Femur (tissue), 1 donor: ENCODE results near the gene RUFY4.
"Not testable (repeated sequence)": the region's sequence is repeated elsewhere in the genome, so short reads cannot be mapped to it uniquely, and the experiment has no call there.

Experiments used
- DNase-seq: peaks from one replicate; pipeline ENCODE4 v3.0.0-alpha.2; 2017

The RUFY4 gene

DNA sequence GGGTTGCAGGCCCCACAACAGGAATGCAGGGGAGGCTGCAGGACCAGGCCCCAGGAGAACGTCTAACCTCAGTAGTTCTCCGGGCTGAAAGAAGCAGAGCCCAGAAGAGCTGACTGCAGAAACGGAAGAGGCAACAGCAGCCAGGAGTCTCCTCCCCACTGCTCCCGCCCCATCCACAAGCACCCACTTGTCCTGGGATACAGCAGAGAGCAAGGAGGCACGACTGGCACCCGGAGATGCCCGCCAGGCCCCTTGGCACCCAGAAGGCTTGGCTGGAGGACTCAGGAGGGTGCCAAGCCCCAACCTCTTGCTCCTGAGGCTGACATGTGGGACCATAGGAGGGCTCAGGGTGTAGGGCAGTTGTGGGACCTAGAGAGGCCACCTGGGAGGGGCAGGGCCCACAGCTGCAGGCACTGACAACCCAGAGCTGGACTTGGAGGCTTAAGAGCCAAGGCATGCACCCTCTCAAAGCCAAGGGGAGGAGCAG, 37.2 kb upstream of the RUFY4 start:
- peak; percentile 18 for DNase-seq

DNA sequence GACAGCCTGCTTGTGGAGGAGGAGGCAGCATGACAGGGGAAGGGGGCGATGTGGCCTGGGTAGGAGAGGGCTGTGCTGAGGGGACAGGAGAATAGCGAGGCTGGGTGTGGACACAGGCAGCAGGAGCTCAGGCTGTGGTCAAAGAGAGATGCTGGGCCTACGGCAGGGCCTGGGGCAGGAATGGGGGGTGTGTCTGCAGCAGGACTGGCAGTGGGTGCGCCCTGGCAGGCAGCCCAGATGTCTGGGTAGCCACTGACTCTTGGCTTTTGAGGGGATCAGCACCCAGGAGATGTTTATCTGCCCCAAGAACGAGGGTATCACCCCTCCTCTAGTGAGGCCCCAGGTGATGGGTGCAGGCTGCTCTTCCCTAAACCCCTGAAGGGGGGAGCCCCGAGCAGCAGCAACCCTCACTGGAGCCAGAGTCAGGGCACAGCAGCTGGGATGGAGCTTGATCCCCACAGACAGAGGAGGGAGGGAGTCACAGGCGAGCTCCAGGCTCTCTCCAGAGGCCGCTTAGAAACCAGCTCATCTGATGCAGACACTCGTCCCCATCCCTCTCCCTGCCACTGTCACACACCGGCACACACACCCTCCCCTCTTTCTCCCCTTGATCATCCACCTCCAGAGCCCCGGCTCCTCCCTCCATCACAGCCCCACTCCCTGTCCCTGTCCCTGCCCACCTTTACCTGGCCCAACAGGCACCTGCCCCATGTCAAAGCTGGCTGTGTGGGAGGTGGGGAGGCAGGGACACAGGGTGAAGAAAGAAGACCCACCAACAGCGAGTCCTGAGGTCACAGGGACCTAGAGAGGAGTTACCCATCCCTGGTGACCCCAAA, 36.5 kb upstream of the RUFY4 start:
- peak; percentile 32 for DNase-seq

DNA sequence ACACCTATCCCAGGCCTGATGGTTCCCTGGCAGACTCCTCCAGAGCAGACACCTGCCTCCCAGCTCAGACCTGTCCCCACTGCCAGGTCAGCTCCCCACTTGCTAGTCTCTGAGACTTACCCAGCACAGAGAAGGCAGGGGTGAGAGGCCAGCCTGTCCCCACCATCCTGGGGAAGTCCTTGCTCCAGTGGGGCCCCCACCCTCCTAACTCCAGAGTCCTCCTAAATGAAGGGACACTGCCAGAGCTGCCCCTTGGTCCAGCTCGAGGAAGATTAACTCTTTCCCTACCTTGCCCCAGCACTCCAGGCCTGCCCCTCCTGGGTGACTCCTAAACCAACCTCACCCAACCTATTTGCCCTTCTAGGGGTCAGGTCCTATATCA, 35.9 kb upstream of the RUFY4 start:
- DNase-seq, result no peak

DNA sequence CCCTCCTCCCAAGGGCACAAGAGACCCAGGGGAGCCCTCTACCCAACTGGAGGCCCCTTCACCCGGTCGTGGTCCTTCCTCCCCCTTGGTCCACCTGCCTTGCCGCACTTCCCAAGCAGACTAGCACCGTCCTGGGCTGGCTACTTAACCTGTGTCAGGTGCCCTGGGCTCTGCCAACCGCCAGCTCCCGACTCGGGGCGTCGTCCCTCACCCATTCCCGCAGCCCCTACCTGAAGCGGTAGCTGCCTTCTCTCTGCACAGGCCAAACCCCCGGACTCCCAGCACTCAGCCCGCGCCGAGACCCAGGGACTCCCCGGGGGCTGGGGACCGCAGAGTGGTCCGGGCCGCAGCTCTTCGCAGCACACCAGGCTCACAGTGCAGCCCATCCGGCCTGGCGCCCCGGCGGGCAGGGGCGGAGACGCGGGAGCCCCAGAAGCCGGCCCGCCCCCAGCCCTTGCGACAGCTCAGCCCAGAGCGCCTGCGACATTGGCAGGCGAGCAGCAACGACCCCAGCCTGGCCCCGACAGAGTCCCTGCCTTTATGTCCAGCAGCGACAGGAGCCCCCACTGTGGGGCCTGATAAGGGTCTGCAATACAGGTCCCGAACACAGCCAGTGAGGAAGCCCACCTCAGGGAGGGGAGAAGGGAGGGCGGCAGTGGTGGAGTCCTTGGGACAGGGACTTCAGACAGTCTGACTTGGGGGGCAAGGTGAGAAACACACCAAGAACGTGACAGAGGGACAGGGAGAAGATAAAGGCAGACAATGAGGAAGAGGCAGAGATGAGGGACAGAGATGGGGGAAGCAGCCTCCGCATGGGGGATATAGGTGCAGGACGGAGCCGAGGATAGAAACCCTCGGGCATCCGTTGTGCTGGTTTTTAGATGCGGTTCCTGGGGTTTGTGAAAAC, 35.2 kb upstream of the RUFY4 start:
- DNase-seq, result peak; percentile 30

DNA sequence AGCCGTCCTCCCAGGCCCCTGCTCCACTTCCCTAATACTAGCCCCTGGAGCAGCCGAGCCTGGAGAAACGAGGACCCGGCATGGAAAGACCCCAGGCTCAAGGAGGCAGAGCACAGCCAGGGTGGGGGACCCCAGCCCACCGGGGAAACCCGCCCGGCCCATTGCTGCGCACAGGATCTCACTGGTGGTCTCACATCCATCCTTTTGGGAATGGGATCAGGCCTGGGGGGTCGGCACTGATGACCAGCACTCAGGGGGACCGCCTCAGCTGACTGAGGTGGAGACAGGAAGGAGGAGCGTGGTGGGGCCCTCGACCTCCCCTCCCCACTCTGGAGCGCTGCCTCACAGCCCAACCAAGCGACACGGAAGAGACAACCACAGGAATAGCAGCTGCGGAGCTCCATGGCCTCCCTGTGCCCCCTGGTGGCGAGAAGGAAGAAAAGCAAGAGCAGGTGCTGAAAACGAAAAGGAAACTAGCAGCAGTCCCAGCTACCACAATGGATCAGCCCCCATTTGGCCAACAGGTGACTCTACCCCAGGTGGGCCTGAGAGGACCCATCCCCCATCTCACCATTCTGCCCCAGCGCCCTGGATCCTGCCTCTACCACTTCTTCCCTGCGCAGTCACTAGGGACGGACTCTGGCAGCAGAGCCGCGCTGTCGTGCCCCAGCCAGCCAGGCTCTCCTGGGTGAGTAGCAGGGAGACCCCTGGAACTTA, 34.4 kb upstream of the RUFY4 start:
- DNase-seq, result peak; percentile 84

DNA sequence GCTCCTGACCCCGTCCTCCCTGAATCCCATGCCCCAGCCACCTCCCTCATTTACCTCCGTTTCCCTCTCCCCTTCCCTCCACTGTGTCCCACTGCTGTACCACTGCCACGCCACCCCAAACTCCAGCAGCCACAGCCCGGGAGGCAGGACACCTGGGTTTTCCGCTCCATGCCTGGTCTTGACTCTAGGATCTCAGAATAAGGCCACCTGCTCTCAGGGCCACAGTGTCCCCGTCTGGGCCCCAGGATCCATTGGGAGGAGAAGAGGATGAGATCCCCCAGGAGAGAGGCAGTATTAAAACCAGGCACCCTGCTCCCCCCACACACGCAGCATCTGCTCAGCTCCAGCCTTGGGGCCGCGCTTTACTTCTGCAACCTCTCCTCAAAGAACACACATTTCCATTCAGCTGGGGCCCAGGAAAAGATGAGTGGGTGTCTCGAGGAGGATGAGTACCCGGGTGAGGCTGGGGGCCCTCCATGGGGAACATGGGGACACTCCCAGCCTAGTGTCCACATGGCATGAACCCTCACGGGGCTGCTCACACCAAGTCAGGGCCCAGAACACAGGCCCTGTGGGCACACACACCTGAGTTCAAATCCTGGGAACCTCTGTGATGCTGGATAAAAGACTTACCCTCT, 33.5 kb upstream of the RUFY4 start:
- DNase-seq, result no peak

DNA sequence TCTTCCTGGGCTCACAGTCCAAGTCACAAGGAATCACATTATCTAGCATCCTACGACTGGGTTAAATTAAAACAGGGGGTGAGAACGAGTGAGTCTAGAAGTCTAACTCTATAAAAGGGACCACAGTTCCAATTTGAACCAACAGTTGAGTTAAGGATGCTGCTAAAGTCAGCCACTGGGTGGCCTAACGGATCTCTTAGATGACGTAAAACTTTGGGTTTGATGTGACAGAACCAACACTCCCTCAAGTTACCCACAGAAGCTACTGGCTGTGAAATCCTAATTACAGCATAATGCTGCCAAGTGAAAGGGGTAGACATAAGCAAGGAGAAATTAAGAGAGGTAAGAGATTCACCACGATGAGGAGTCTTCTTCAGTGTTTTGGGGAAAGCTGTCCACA, 32.7 kb upstream of the RUFY4 start:
- DNase-seq, result no peak

DNA sequence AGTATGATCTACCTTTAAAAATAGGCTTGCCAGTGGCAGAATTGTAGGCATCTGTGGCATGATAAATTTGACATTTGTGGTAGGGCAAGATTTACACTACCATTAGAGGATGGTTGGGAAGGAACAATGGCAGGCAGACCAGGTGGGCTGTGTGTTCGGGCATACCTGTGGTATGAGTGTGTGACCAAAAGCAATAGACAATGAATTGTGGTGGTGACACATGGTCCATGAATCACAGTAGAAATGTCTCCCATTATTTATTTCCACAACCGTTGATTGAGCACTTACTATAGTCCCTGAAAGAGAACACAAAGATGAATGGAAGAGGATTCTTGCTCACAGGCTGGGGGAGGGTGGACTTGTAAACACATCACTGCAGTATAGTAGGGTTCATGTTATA, 29.9 kb upstream of the RUFY4 start:
- DNase-seq, result no peak

DNA sequence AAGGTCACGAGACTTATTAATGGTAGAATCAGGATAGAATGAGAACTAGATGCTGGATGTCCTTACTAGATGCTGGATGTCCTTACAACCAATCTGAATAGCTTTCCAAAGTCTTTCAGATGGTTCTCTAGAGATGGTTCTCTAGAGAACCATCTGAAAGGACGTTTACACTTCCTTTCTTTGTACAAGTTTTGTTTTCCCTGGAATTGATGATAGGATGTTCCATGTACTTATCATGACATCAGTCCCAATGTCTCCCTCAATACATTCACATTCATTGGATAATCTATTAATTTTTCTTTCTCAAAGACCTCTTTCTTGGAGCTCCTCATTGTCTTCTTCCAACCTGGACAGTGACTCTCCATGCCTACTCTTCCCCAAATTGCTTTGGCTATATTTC, 28.2 kb upstream of the RUFY4 start:
- DNase-seq, result no peak

DNA sequence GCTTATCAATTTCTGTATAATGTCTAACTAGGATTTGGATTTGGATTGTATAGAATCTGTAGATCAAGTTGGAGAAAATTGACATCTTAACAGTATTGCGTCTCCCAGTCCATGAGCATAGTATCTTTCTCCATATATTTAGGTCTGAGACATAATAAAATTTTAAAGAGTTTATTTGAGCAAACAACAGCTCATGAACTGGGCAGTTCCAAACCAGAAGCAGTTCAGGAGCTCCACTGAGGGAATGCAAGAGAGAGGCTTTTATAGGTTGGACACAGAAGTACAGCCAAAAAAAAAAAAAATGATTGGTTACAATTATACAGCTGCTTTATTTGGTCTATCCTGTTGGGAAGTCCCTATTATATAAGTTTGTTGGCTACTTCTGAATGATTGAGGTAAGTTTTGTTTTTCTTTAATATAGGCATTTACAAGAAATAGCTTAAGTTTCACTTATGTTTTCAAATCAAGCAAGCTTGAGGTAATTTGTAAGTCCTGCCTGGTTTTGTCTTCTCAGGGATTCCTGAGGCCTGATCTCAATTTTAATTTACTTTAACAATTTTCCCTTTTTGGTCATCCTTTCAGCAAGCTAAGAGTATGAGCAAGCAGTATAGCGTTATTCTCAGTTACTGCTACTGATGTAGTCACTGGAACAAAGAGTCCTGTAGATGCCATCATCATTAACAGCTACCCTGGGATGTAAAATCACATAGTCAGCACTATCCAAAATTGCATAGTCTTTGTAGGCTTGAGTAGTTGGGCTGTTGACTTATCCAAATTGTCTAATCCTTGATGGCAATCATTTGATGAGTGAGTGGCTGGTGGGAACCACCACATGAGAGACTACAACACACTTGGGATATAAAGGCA, 27.5 kb upstream of the RUFY4 start:
- DNase-seq, result no peak

DNA sequence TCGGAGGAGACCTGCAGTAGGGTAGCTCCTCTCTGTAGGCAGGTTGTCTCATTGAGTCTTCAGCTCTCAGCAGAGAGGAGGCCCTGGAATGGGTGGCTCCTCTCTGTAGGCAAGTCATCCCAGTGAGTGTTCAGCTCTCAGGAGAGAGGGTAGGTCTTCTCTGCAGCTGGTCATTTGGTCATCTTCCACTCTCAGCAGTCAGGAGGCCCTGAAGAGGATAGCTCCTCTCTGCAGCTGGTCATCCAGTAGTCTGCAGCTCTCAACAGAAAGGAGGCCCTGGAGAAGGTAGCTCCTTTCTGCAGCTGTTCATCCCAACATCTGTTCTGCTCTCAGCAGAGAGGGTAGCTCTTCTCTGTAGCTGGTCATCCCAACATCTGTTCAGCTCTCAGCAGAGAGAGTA, 26.0 kb upstream of the RUFY4 start:
- DNase-seq, result no peak

DNA sequence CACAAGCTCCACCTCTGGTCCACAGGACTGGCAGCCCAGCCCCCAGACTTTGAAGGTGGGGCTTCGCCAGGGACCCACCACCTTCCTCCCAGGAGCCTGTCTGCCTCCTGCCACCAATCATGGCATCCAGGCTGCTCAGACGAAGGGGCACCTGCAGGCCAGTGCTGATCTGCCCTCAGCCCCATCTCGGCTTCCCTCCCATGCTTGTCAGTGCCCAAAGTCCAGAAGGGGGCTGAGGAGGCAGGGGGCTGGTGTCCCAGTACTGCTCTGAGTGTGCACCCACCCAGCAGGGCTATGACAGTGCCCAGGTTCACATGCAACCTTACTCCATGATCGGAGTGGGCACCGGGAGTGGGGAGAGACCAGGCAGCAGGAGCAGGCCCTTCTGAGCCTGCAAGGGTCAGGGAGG, 25.3 kb upstream of the RUFY4 start:
- no peak for DNase-seq

DNA sequence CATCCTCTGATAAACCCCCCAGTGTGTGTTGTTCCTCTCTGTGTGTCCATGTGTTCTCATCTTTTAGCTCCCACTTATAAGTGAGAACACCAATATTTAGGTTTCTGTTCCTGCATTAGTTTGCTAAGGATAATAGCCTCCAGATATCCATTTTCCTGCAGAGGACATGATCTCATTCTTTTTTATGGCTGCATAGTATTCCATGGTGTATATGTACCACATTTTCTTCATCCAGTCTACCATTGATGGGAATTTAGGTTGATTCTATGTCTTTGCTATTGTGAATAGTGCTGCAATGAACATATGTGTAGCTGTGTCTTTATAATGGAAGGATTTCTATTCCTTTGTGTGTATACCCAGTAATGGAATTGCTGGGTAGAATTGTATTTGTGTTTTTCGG, 24.5 kb upstream of the RUFY4 start:
- DNase-seq, result not testable (repeated sequence)

DNA sequence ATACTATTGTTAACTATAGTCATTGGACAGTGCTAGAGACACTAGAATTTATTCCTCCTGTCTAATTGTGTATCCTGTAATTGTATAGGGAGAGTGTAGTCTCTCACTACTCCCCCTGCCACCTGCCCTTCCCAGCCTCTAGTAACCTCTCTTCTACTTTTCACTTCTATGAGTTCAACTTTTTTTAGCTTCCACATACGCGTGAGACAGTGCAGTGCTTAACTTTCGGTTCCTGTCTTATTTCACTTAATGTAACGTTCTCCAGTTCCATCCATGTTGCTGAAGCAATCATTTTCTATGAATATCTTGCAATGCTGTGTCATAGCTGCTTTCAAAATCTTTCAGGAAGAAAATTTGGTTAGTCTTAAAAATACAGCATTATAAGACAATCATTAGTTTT, 22.8 kb upstream of the RUFY4 start:
- DNase-seq, result no peak

DNA sequence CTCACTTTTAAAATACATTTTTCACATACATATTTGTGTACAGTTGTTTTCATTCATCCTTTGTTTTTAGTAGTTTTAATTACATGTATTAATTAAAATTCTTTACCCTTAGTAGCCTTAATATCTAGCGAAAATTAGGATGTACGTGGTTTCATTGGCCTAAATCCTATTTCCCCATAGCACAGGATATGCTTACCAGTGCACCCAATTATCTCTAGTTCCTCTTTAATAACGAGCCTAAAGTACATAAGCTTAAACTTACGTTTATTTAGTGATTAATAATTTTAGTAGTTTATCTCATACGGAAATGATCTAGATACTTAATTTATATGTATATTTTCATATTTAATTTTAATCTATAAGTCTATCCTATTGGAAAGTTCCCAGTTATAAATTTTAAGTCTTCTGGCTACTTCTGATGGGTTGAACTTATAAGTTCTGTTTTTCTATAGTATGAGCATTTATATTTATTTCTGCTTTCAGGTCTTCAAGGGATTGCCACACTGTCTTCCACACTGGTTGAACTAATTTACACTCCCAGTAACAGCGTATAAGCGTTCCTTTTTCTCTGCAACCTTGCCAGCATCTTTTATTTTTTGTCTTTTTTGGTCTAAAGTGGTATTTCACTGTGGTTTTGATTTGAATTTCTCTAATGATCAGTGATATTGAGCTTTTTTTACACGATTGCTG, 21.4 kb upstream of the RUFY4 start:
- DNase-seq, result no peak

DNA sequence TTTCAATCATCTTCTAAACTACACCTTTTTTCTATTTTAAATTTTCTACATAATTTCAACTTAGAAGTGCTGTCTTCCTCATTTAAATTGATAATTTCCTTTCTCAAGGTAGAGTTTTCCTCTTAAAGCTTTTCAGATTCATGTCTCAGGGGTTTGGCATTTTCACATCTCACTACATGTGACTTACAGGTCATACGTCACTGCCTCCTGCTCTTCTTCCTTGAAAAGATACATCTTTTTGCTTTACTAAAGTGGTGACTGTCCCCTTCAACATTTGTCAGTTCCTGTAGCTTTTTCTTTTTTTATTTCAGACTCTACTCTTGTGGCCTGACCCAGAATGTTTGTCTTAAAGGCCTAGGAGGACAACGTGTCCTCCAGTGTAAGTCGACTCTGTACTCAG, 17.1 kb upstream of the RUFY4 start:
- no peak for DNase-seq

DNA sequence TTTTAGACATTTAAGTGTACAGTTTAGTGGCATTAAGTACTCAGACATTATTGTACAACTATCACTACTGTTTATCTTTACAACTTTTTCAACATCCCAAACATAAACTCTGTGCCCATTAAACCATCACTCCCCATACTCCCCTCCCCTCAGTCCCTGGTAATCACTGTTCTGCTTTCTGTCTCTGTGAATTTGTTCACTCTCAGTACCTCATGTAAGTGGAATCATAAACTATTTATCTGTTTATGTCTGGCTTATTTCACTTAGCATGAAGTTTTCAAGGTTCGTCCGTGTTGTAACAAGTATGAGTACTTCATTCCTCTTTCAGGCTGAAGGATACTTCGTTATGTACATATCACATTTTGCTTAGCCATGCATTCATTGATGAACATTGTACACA, 9.8 kb upstream of the RUFY4 start:
- no peak for DNase-seq

DNA sequence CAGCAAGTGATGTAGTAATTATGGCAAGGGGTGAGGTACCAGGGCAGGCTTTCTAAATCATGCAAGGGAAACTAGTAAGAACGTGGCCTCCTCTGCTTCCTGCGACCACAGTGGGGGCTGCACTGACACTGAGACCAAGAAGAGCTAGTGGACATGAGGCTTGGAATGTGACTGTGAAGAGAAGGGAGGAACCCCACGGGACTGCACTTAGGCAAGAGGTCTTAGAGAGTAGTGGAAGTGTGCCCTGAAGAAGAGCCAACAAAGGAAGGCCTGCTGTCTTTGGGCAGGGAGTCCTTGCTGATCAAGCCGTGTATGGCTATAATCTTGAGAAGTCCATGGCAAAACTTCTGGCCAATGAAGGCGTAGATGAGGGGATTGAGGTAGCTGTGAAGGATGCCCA, 8.9 kb upstream of the RUFY4 start:
- DNase-seq, result no peak

DNA sequence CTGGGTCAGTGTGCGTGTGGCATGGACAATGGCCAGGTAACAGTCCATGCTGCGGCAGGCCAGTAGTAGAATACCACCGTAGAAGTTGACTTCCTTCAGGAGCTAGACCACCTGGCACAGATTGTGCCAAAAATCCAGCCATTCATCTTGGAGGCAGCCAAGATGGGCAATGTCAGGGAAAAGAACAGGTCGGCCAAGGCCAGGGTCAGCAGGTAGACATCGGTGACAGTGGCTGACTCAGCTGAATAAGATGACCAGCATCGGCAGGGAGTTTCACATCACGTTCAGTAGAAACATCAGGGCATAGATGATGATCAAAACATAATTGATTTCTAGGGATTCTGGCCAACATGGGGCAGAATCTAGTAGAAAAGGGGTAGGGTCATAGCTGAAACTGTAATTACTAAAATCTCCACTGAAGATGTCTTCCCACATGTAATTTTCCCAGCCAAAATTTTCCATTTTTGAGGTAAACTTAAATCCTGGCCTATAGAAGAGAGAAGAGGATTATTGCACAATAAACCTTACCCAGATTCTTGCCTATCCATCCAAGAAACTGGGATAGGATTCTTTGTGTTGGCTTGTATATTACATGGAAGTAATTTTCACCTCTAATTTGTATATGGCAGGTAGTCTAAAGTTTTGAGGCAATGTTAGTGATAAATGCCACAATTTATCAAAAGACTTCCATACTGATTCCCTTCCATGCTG, 7.9 kb upstream of the RUFY4 start:
- no peak for DNase-seq

DNA sequence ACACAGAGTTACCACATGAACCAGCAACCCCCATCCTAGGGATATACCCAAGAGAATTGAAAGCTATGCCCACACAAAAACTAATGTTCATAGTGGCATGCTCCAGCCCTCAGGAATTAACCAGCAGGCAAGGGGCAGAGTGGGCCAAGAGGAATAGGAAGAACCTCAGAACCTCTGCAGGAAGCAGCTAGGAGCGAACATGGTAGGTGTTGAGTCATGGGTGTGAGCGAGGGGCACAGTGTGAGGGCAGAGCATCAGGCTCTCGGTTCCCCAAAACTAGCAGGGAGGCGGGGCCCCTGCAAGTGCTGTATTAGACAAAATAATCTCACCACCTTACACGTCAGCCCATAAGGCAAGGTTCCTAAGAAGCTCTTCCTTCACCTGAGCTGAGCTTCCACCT, 5.6 kb upstream of the RUFY4 start:
- DNase-seq, result no peak

DNA sequence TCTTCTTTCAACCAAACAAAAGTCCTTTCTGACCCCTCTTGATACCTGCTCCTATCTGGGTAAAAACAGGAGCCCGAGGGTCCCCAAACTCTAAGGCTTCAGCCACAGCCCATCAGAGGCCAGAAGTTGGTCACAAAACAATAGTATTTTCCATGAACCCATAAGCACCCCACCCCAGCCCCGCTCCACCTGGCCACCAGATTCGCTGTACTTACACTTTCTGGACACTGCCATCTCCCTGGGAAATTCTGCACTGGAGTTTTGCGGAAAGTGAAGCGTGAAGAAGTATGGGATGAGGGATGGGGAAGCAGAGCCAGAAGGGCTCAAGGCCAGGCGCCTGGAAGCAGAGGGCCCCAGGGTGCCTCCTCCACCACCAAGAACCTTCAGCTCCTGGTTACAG, 5.2 kb upstream of the RUFY4 start:
- no peak for DNase-seq
